Neural cell (in vitro differentiated cells): ENCODE data around the gene TNFAIP3. TPM values are rescaled to one million over a fixed set of nuclear protein-coding genes. Genes with fewer than 3 reads are reported as not detected.

Experiments used
- H2AFZ ChIP-seq: fragments of 200-600, 300-800 bp; sonication (generic), shearing (Covaris generic); 2 replicates; pipeline ENCODE4 v1.6.0; 2014; ENCODE audit warnings: low read depth, mild to moderate bottlenecking, antibody characterized with exemption, low read length, moderate library complexity
- H3F3A ChIP-seq: fragments of 200-600 bp; shearing (Covaris generic); 2 replicates; pipeline ENCODE4 v1.6.1; 2016; ENCODE audit warnings: mild to moderate bottlenecking, moderate library complexity, mixed read lengths, antibody characterized with exemption, low read length; ENCODE audit not compliant: insufficient read depth, poor library complexity, severe bottlenecking
- H3K27ac ChIP-seq: fragments of 200-600, 300-800 bp; sonication (generic), shearing (Covaris generic); 2 replicates; pipeline ENCODE4 v1.5.1; 2014; ENCODE audit warnings: mild to moderate bottlenecking, low read length, moderate library complexity
- H3K27me3 ChIP-seq: fragments of 300-800, 200-600 bp; sonication (generic), shearing (Covaris generic); 2 replicates; pipeline ENCODE4 v1.6.0; 2014; ENCODE audit warnings: mild to moderate bottlenecking, low read depth, low read length, moderate library complexity; ENCODE audit not compliant: insufficient read depth
- H3K36me3 ChIP-seq: fragments of 300-800, 200-600 bp; sonication (generic), shearing (Covaris generic); 2 replicates; pipeline ENCODE4 v1.5.1; 2014; ENCODE audit warnings: mild to moderate bottlenecking, antibody characterized with exemption, low read length, moderate library complexity; ENCODE audit not compliant: insufficient read depth
- H3K4me2 ChIP-seq: fragments of 300-800, 200-600 bp; sonication (generic), shearing (Covaris generic); 2 replicates; pipeline ENCODE4 v1.6.0; 2014; ENCODE audit warnings: mild to moderate bottlenecking, low read length
- H3K4me3 ChIP-seq: fragments of 300-800, 200-600 bp; sonication (generic), shearing (Covaris generic); 2 replicates; pipeline ENCODE4 v1.5.1; 2014; ENCODE audit warnings: mild to moderate bottlenecking, low read length, moderate library complexity
- H3K79me2 ChIP-seq: fragments of 200-600 bp; shearing (Covaris generic); replicated peaks from 2 replicates; pipeline ENCODE4 v1.6.0; 2014; ENCODE audit warnings: mild to moderate bottlenecking, low read length, moderate library complexity; ENCODE audit not compliant: insufficient read depth
- H3K9ac ChIP-seq: fragments of 300-800, 200-600 bp; sonication (generic), shearing (Covaris generic); 2 replicates; pipeline ENCODE4 v1.6.1; 2016; ENCODE audit warnings: mild to moderate bottlenecking, low read length, mixed read lengths
- H3K9me2 ChIP-seq: fragments of 200-600 bp; shearing (Covaris generic); 2 replicates; pipeline ENCODE4 v1.6.1; 2016; ENCODE audit warnings: mild to moderate bottlenecking, low read length, mixed read lengths; ENCODE audit not compliant: insufficient read depth
- H3K9me3 ChIP-seq: fragments of 200-600, 300-800 bp; sonication (generic), shearing (Covaris generic); 2 replicates; pipeline ENCODE4 v1.6.1; 2016; ENCODE audit warnings: mild to moderate bottlenecking, mixed run types, low read length, moderate library complexity, mixed read lengths
- H4K20me1 ChIP-seq: fragments of 200-600 bp; shearing (Covaris generic); 2 replicates; pipeline ENCODE4 v1.6.1; 2016; ENCODE audit warnings: mild to moderate bottlenecking, mixed run types; ENCODE audit not compliant: insufficient read depth
- EP300 ChIP-seq: fragments of 450-650 bp; conservative IDR thresholded peaks from 2 replicates; pipeline ENCODE4 v1.6.1; 2014; ENCODE audit warnings: antibody characterized with exemption, mild to moderate bottlenecking, moderate library complexity; ENCODE audit not compliant: poor library complexity, severe bottlenecking
- EZH2 ChIP-seq: fragments of 200-600, 300-800 bp; shearing (Covaris generic), sonication (generic); IDR thresholded peaks from 2 replicates; pipeline ENCODE4 v1.6.1; 2014; ENCODE audit warnings: antibody characterized with exemption, low read length, borderline replicate concordance, mild to moderate bottlenecking; ENCODE audit not compliant: insufficient read depth, poor library complexity, severe bottlenecking
- MXI1 ChIP-seq: fragments of 450-650 bp; conservative IDR thresholded peaks from 2 replicates; pipeline ENCODE4 v1.6.1; 2014; ENCODE audit warnings: antibody characterized with exemption, mild to moderate bottlenecking; ENCODE audit not compliant: poor library complexity, severe bottlenecking
- POLR2AphosphoS5 ChIP-seq: IDR thresholded peaks from 2 replicates; pipeline ENCODE4 v1.6.1; 2012
- RAD21 ChIP-seq: fragments of 450-650 bp; conservative IDR thresholded peaks from 2 replicates; pipeline ENCODE4 v1.6.1; 2014; ENCODE audit warnings: antibody characterized with exemption, mild to moderate bottlenecking, moderate library complexity
- REST ChIP-seq: IDR thresholded peaks from 2 replicates; pipeline ENCODE4 v1.6.1; 2012; ENCODE audit warnings: borderline replicate concordance
- SMC3 ChIP-seq: fragments of 450-650 bp; conservative IDR thresholded peaks from 2 replicates; pipeline ENCODE4 v1.6.1; 2014; ENCODE audit warnings: antibody characterized with exemption, mild to moderate bottlenecking, moderate library complexity; ENCODE audit not compliant: poor library complexity
- TAF1 ChIP-seq: IDR thresholded peaks from 2 replicates; pipeline ENCODE4 v1.6.1; 2012; ENCODE audit warnings: low read depth
- polyA plus RNA-seq: library from polyadenylated mRNA; depleted of rRNA; stranded (reverse); fragments of >200 nt; gene quantifications from 2 replicates; pipeline ENCODE4 v1.2.3, GENCODE V29; 2014
- TF ChIP-seq, protein P1 (sequence below): fragments of 450-650 bp; IDR thresholded peaks from 2 replicates; pipeline ENCODE4 v1.5.1; 2014; ENCODE audit warnings: antibody characterized with exemption, mild to moderate bottlenecking, moderate library complexity; ENCODE audit not compliant: poor library complexity, severe bottlenecking

The TNFAIP3 gene
- polyA plus RNA-seq, 1 donor from 2014 or later = 0.20 TPM

DNA sequence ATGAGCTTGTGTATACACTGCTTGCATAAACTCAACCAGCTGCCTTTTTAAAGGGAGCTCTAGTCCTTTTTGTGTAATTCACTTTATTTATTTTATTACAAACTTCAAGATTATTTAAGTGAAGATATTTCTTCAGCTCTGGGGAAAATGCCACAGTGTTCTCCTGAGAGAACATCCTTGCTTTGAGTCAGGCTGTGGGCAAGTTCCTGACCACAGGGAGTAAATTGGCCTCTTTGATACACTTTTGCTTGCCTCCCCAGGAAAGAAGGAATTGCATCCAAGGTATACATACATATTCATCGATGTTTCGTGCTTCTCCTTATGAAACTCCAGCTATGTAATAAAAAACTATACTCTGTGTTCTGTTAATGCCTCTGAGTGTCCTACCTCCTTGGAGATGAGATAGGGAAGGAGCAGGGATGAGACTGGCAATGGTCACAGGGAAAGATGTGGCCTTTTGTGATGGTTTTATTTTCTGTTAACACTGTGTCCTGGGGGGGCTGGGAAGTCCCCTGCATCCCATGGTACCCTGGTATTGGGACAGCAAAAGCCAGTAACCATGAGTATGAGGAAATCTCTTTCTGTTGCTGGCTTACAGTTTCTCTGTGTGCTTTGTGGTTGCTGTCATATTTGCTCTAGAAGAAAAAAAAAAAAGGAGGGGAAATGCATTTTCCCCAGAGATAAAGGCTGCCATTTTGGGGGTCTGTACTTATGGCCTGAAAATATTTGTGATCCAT is 15.3 kb downstream of the TNFAIP3 start:
- H3K9me2 ChIP-seq = no peaks in the 10 kb centered on the region
- no peak overlapping the region for H3K4me3 ChIP-seq
- H3K4me2 ChIP-seq = no peak overlapping the region
- H3K36me3 ChIP-seq = no peaks in the 10 kb centered on the region
- H4K20me1 ChIP-seq = no peaks in the 10 kb centered on the region
- no peaks in the 10 kb centered on the region for H3K79me2 ChIP-seq
- no peaks in the 10 kb centered on the region for H3F3A ChIP-seq
- H3K27me3 ChIP-seq = no peaks in the 10 kb centered on the region
- H2AFZ ChIP-seq = no peak overlapping the region
- no peak overlapping the region for H3K27ac ChIP-seq
- TF ChIP-seq, protein P1, sequence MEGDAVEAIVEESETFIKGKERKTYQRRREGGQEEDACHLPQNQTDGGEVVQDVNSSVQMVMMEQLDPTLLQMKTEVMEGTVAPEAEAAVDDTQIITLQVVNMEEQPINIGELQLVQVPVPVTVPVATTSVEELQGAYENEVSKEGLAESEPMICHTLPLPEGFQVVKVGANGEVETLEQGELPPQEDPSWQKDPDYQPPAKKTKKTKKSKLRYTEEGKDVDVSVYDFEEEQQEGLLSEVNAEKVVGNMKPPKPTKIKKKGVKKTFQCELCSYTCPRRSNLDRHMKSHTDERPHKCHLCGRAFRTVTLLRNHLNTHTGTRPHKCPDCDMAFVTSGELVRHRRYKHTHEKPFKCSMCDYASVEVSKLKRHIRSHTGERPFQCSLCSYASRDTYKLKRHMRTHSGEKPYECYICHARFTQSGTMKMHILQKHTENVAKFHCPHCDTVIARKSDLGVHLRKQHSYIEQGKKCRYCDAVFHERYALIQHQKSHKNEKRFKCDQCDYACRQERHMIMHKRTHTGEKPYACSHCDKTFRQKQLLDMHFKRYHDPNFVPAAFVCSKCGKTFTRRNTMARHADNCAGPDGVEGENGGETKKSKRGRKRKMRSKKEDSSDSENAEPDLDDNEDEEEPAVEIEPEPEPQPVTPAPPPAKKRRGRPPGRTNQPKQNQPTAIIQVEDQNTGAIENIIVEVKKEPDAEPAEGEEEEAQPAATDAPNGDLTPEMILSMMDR = no peak
- TF ChIP-seq SMC3 = no peak
- no peak for TF ChIP-seq EZH2
- TF ChIP-seq EP300 = no peak
- no peak for TF ChIP-seq TAF1
- no peak for TF ChIP-seq REST
- no peak for TF ChIP-seq POLR2AphosphoS5
- TF ChIP-seq RAD21 = no peak
- no peak for TF ChIP-seq MXI1
- H3K9me3 ChIP-seq = no peaks in the 10 kb centered on the region
- no peak overlapping the region for H3K9ac ChIP-seq

DNA sequence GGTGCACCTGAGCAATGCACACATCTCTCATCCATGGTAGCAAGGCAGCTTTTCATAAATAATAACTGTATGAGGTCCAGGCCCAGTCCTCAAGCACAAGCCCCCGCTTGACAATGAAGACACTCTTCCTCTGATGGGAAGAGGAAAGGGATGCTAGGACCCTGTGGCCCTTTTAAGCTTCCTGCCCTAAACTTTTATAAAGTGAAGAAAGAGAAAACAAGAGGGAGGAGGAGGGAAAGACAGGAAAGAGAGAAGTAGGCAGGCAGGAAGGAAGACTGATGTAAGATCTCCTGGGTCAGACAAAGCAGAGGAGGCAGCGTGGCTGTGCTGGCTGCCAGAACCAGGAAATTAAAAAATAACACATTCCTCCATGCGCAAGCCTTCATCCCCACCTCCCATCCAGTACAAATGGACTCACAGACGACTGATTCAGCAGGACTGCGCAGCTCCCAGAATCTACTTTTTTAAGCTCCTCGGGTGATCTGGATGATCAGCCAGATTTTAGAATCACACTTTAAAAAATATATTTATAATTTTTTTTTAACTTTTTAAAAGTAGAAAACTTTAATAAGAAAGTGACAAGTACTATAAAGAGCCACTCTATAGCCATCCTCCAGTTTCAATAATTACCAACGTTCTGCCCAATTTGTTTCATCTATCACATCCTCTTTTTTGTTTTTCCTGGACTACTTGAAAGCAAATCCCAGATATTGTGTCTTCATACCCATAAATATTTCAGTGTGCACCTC is 16.5 kb downstream of the TNFAIP3 start:
- Histone ChIP-seq H3K9me2 (no peaks in the 10 kb centered on the region), H3F3A (no peaks in the 10 kb centered on the region), H3K4me2 (no peak overlapping the region), H3K27me3 (no peaks in the 10 kb centered on the region), H2AFZ (no peak overlapping the region), H4K20me1 (no peaks in the 10 kb centered on the region), H3K36me3 (no peaks in the 10 kb centered on the region), H3K27ac (no peak overlapping the region), H3K9ac (no peak overlapping the region), H3K9me3 (no peaks in the 10 kb centered on the region), H3K4me3 (no peak overlapping the region), H3K79me2 (no peaks in the 10 kb centered on the region)
- no peak for TF ChIP-seq RAD21
- TF ChIP-seq EZH2 = no peak
- TF ChIP-seq SMC3 = no peak
- TF ChIP-seq REST = no peak
- no peak for TF ChIP-seq TAF1
- no peak for TF ChIP-seq POLR2AphosphoS5
- TF ChIP-seq EP300 = no peak
